ENCODE results near the gene SGCE. TPM values are rescaled to one million over a fixed set of nuclear protein-coding genes. Genes with fewer than 3 reads are reported as not detected.

Gene SGCE
- total and polyA plus RNA-seq, 9 of the 15 experiments (the other 6 are each of a cell fraction or from before 2014, with no cell fraction given): 0.09 to 0.46 (median 0.28) TPM; not detected in 5

- ATAC-seq (no peak), FAIRE-seq (no peak), DNase-seq (ENCODE audit: extremely low read depth in 1 of 4, low spot score in 3 of 4) (no peak)
- intact Hi-C loops (cut with micrococcal nuclease) (no loop called here), in situ Hi-C loops (cut with MboI) (no loop called here)
- no peak overlapping the region for H3K9ac ChIP-seq (ENCODE audit: insufficient read depth in 1 of 2, low read depth in 2 of 2, low read length in 2 of 2)
- no peaks in the 10 kb centered on the region for H3K79me2 ChIP-seq (ENCODE audit: control insufficient read depth, insufficient read depth, low read length)
- no peak overlapping the region for H3K4me3 ChIP-seq
- POLR2A ChIA-PET: no interaction called here
- CTCF ChIA-PET (ENCODE audit: low intra/inter-chr PET ratio): no interaction called here
- TF ChIP-seq ZNF165 (CRISPR knock-in tag; IDR thresholded peaks at IDR 0.05; ENCODE audit: borderline replicate concordance): no peak
- no peak for TF ChIP-seq SAFB2 (IDR thresholded peaks at IDR 0.05; ENCODE audit: borderline replicate concordance, low read depth, low read length, severe bottlenecking)
- TF ChIP-seq CHD1 (IDR thresholded peaks at IDR 0.05; ENCODE audit: low read length): no peak
- TF ChIP-seq SAP30 (IDR thresholded peaks at IDR 0.05; ENCODE audit: borderline replicate concordance, insufficient read depth, low read depth, low read length, poor library complexity, severe bottlenecking): no peak
- TF ChIP-seq ZKSCAN1 (IDR thresholded peaks at IDR 0.05; ENCODE audit: low read depth, low read length): no peak
- TF ChIP-seq THRAP3 (IDR thresholded peaks at IDR 0.05; ENCODE audit: borderline replicate concordance): no peak
- no peak for TF ChIP-seq CGGBP1 (CRISPR knock-in tag; IDR thresholded peaks at IDR 0.05)
- TF ChIP-seq KAT2B (IDR thresholded peaks at IDR 0.05; ENCODE audit: low read depth, low read length): no peak
- WGBS (ENCODE audit: insufficient coverage, low coverage, missing lambda C conversion rate): 0% methylated on average over 1 of the region's 1 CpG
- H3K4me2 ChIP-seq (ENCODE audit: insufficient read depth, low read length): no peak overlapping the region
- H4K20me1 ChIP-seq (replicated peaks; ENCODE audit: control insufficient read depth, insufficient read depth, low read length): no peaks in the 10 kb centered on the region
- no peaks in the 10 kb centered on the region for H3K9me3 ChIP-seq (replicated peaks; ENCODE audit: control insufficient read depth, insufficient read depth, low read depth, low read length)
- no peaks in the 10 kb centered on the region for H3K4me1 ChIP-seq (replicated peaks in 1 of 2; ENCODE audit: control insufficient read depth in 2 of 2, insufficient read depth in 2 of 2, low read length in 2 of 2)
- no peaks in the 10 kb centered on the region for H3K27me3 ChIP-seq (ENCODE audit: control insufficient read depth in 2 of 2, insufficient read depth in 2 of 2, low read length in 2 of 2)
- H3K27ac ChIP-seq (ENCODE audit: extremely low read depth, low read depth, low read length): no peak overlapping the region
- H2AFZ ChIP-seq (ENCODE audit: low read depth, low read length): no peak overlapping the region
- no TSS peak for BruUV-seq (replicated peaks)
- H3K36me3 ChIP-seq (ENCODE audit: control insufficient read depth, insufficient read depth, low read length): no peaks in the 10 kb centered on the region
- H3K9me1 ChIP-seq (ENCODE audit: control insufficient read depth, insufficient read depth, low read length): no peaks in the 10 kb centered on the region
Measured at GRCh38 chr7:94594882-94595281, 61.1 kb downstream of the SGCE start.
